GM23248 (cell line): Measurements from ENCODE around the gene PHETA2. TPM values are rescaled to one million over a fixed set of nuclear protein-coding genes. Genes with fewer than 3 reads are reported as not detected.

Source experiments
- DNase-seq: peaks from one replicate; pipeline ENCODE4 v3.0.0-alpha.2; 2015
- H2AFZ ChIP-seq: fragments of 200-600 bp; sonication (generic); 2 replicates; pipeline ENCODE4 v1.6.1; 2016; ENCODE audit warnings: antibody characterized with exemption
- H3F3A ChIP-seq: fragments of 200-600 bp; sonication (generic); 2 replicates; pipeline ENCODE4 v1.6.1; 2016; ENCODE audit warnings: mild to moderate bottlenecking, antibody characterized with exemption, mixed run types; ENCODE audit not compliant: insufficient read depth
- H3K27ac ChIP-seq: fragments of 200-600 bp; sonication (generic); 2 replicates; pipeline ENCODE4 v1.5.1; 2016; ENCODE audit warnings: mild to moderate bottlenecking
- H3K27me3 ChIP-seq: fragments of 200-600 bp; sonication (generic); replicated peaks from 2 replicates; pipeline ENCODE4 v1.6.1; 2016; ENCODE audit warnings: mild to moderate bottlenecking; ENCODE audit not compliant: insufficient read depth
- H3K36me3 ChIP-seq: fragments of 200-600 bp; sonication (generic); 2 replicates; pipeline ENCODE4 v1.6.1; 2016; ENCODE audit warnings: low read depth, mild to moderate bottlenecking
- H3K4me1 ChIP-seq: fragments of 200-600 bp; sonication (generic); 2 replicates; pipeline ENCODE4 v1.6.1; 2016; ENCODE audit warnings: mild to moderate bottlenecking; ENCODE audit not compliant: insufficient read depth
- H3K4me2 ChIP-seq: fragments of 200-600 bp; sonication (generic); one replicate; pipeline ENCODE4 v1.6.1; 2016; ENCODE audit warnings: mild to moderate bottlenecking; ENCODE audit not compliant: unreplicated experiment
- H3K4me3 ChIP-seq: fragments of 200-600 bp; sonication (generic); 2 replicates; pipeline ENCODE4 v1.5.1; 2016; ENCODE audit warnings: mild to moderate bottlenecking
- H3K79me2 ChIP-seq: fragments of 200-600 bp; sonication (generic); 2 replicates; pipeline ENCODE4 v1.6.1; 2016; ENCODE audit warnings: mild to moderate bottlenecking; ENCODE audit not compliant: insufficient read depth
- H3K9ac ChIP-seq: fragments of 200-600 bp; sonication (generic); 2 replicates; pipeline ENCODE4 v1.6.1; 2016; ENCODE audit warnings: mild to moderate bottlenecking
- H3K9me2 ChIP-seq: fragments of 200-600 bp; sonication (generic); 2 replicates; pipeline ENCODE4 v1.6.1; 2016; ENCODE audit warnings: mixed run types, mild to moderate bottlenecking, moderate library complexity; ENCODE audit not compliant: insufficient read depth
- H3K9me3 ChIP-seq: fragments of 200-600 bp; sonication (generic); one replicate; pipeline ENCODE4 v1.6.1; 2017; ENCODE audit warnings: low read depth
- H4K20me1 ChIP-seq: fragments of 200-600 bp; sonication (generic); 2 replicates; pipeline ENCODE4 v1.6.0; 2016; ENCODE audit not compliant: insufficient read depth
- EZH2 ChIP-seq: fragments of 200-600 bp; sonication (generic); IDR thresholded peaks from 2 replicates; pipeline ENCODE4 v1.6.1; 2018; ENCODE audit warnings: antibody characterized with exemption, mild to moderate bottlenecking; ENCODE audit not compliant: insufficient read depth, poor library complexity, severe bottlenecking
- EZH2phosphoT487 ChIP-seq: fragments of 200-600 bp; sonication (generic); IDR thresholded peaks from 2 replicates; pipeline ENCODE4 v1.6.1; 2018; ENCODE audit warnings: antibody characterized with exemption, moderate library complexity, mild to moderate bottlenecking, low read depth; ENCODE audit not compliant: insufficient read depth
- WGBS, 2 experiments: methylation state at CpG; one replicate each; pipeline ENCODE4 v1.1.6; 2015 to 2017; ENCODE audit warnings: low lambda C conversion rate in 2 of 2, low coverage in 1 of 2; ENCODE audit errors: missing lambda C conversion rate in 2 of 2; 5-methylcytosine and 5-hydroxymethylcytosine counted together
- in situ Hi-C: fragments of 300-500 bp; cut with MboI; formaldehyde crosslinking; loops from 2 replicates; pipeline ENCODE4 v1.15.0; 2020
- polyA plus RNA-seq: library from polyadenylated mRNA; unstranded; fragments of >200 nt; fragmentation: Nextera tagmentation; extraction: Ambion mirVana; gene quantifications from 2 replicates; pipeline ENCODE4 v1.2.1, GENCODE V29; 2016
- total RNA-seq: library from RNA; depleted of rRNA; stranded (reverse); fragments of >200 nt; shearing (Covaris generic); gene quantifications from 2 replicates; pipeline ENCODE4 v1.2.3, GENCODE V29; 2014

Gene PHETA2
- total and polyA plus RNA-seq, 2 experiments from 2014 or later = 29.9 to 38.6 TPM

DNA sequence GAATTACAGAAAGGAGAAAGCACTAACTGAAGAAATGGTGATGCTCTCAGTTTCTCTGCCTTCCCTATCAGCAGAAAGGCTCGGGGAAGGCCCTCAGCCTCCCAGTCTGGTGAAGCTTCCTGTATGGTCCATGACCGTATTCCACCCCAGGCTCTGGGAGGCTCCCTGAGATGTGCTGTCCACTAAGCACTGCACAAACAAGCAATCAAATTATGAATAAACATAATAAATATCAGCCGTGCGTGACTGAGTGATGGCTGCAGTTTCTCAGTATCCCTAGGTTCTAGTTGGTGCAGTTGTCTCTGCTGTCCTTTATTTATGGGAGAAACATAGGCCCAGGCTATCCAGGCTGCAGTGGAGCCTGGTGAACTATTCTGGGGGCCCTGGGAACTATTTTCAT is 9.1 kb downstream of the PHETA2 start:
- no peak overlapping the region for H3K4me3 ChIP-seq
- peaks cover 13% of the 10 kb centered on the region for H3K36me3 ChIP-seq
- no peak overlapping the region for H2AFZ ChIP-seq
- H3K9me3 ChIP-seq = no peaks in the 10 kb centered on the region
- no peaks in the 10 kb centered on the region for H4K20me1 ChIP-seq
- no peaks in the 10 kb centered on the region for H3K9me2 ChIP-seq
- in situ Hi-C loops = no loop called here
- no peak overlapping the region for H3K9ac ChIP-seq
- peaks cover 14% of the 10 kb centered on the region for H3K4me1 ChIP-seq
- H3F3A ChIP-seq = peaks cover 19% of the 10 kb centered on the region
- H3K27me3 ChIP-seq = no peaks in the 10 kb centered on the region
- H3K27ac ChIP-seq = no peak overlapping the region
- H3K79me2 ChIP-seq = peaks cover 58% of the 10 kb centered on the region
- WGBS, 2 experiments = 90 to 95% methylated on average over 4 of the region's 4 CpGs
- TF ChIP-seq EZH2phosphoT487 = no peak
- no peak for TF ChIP-seq EZH2
- no peak overlapping the region for H3K4me2 ChIP-seq
- no peak for DNase-seq

DNA sequence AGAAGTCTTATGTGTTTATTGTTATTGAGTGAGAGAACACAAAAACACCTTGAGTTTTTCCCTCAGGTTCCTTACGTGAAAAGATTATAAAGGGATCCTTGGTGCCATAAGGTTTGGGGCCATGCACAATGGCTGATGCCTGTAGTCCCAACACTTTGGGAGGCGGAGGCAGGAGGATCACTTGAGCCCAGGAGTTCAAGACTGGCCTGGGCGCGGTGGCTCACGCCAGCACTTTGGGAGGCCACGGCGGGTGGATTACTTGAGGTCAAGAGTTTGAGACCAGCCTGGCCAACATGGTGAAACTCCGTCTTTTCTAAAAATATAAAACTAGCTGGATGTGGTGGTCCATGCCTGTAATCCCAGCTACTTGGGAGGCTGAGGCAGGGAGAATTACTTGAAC is 10.8 kb downstream of the PHETA2 start:
- no peak overlapping the region for H3K27ac ChIP-seq
- no peaks in the 10 kb centered on the region for H3K9me2 ChIP-seq
- H4K20me1 ChIP-seq = no peaks in the 10 kb centered on the region; the same call in 1 of the 2 replicates
- TF ChIP-seq EZH2phosphoT487 (no peak), EZH2 (no peak)
- no peak overlapping the region for H2AFZ ChIP-seq
- peaks cover 75% of the 10 kb centered on the region for H3K79me2 ChIP-seq
- no peak overlapping the region for H3K4me3 ChIP-seq
- H3K27me3 ChIP-seq = no peaks in the 10 kb centered on the region
- H3K9me3 ChIP-seq = no peaks in the 10 kb centered on the region
- H3K36me3 ChIP-seq = peaks cover 13% of the 10 kb centered on the region
- no peak overlapping the region for H3K4me2 ChIP-seq
- WGBS, 2 experiments = 93 to 96% methylated on average over 8 of the region's 8 CpGs
- peaks cover 15% of the 10 kb centered on the region; the same call in 1 of the 2 replicates for H3F3A ChIP-seq
- H3K4me1 ChIP-seq = peaks cover 3% of the 10 kb centered on the region; the same call in 1 of the 2 replicates
- no peak for DNase-seq
- in situ Hi-C loops = no loop called here
- no peak overlapping the region for H3K9ac ChIP-seq

DNA sequence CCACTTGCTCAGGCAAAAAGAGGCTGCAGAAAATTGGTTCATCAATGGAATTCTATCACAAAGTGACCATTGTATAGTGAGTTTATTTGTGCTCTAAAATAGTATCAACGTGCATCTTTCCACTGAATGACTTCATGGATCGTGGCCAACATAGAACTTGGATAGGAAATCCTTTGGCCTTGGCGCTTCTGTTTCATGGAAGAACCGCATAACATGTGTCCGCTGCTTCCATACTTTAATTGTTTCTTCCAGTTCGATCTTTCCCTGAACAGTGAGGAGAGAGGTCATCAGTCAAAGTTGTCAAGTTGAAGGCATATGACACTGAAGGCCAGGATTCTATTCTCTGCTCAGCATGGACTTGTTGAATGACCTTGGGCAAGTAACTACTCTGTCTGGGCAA is 12.0 kb downstream of the PHETA2 start:
- H3K27ac ChIP-seq = no peak overlapping the region
- 70 to 76% methylated on average over 6 of the region's 6 CpGs for WGBS, 2 experiments
- H4K20me1 ChIP-seq = no peaks in the 10 kb centered on the region; the same call in 1 of the 2 replicates
- no peak for TF ChIP-seq EZH2phosphoT487
- TF ChIP-seq EZH2 = no peak
- H3K79me2 ChIP-seq = peaks cover 74% of the 10 kb centered on the region
- no peaks in the 10 kb centered on the region for H3K9me2 ChIP-seq
- H3K9me3 ChIP-seq = no peaks in the 10 kb centered on the region
- no peaks in the 10 kb centered on the region for H3K27me3 ChIP-seq
- H3K4me1 ChIP-seq = no peaks in the 10 kb centered on the region
- peaks cover 13% of the 10 kb centered on the region for H3K36me3 ChIP-seq
- 0 out of 2 replicates have a peak, but pooled peaks cover 6% of the 10 kb centered on the region for H3F3A ChIP-seq
- H2AFZ ChIP-seq = no peak overlapping the region
- no peak overlapping the region for H3K4me3 ChIP-seq
- H3K4me2 ChIP-seq = no peak overlapping the region
- no peak for DNase-seq
- no peak overlapping the region for H3K9ac ChIP-seq
- in situ Hi-C loops = no loop called here

DNA sequence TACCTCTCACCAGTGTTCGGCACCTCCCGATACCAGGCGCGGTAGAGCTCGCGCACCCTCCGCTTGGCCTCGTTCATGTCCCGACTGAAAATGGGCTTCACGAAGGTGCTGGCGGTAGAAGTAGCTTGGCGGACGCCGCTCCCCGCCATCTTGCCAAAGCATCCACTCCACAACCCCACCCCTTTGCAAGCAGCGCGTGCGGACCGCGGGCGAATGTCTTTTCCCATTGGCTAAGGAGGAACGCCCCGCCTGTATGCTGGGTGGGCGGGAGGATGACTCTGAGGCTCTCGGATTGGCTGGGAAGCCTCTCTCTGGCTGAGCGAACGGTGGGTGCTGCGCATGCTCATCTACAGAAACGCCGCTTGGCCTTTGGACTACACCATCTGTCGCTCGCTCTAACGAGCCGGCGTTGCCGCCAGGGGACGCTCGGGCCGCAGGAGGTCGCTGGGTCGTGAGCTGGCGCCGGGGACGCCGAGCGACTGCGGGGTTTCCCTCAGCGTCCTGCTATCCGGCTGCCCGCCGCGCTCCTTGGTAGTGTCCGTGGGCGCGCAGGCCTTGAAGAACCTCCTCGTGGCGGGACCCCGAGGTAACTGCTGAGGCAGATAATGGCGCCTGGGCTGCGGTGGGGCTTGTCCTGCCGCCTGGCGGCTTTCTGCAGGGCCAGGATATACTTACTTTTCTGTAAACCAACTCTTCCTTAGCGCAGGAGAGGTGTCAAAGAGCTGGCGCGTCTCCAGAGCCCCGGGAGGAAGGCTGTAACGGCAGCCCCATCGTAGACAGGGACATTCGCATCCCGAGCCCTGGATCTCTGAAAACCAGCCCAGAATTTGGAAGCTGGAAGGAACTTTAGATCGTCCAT is 16.8 kb downstream of the PHETA2 start, which contains the start of gene NDUFA6:
NDUFA6 (minus strand) TSS at position 177 of the 859 bp plus-strand sequence; CDS start at position 149, 28 bp downstream.
- Histone ChIP-seq H3K4me2 (peak within 1 kb of the TSS; percentile 90), H3K27me3 (no peaks in the 10 kb centered on the region), H3K4me1 (0 out of 2 replicates have a peak, but pooled peaks cover 3% of the 10 kb centered on the region), H3K4me3 (peak within 1 kb of the TSS; percentile 95), H3K9ac (peak within 1 kb of the TSS; percentile 97), H3K9me3 (no peaks in the 10 kb centered on the region), H4K20me1 (no peaks in the 10 kb centered on the region; the same call in 1 of the 2 replicates), H3K27ac (peak within 1 kb of the TSS; percentile 94), H3K9me2 (no peaks in the 10 kb centered on the region), H3F3A (0 out of 2 replicates have a peak, but pooled peaks cover 12% of the 10 kb centered on the region), H2AFZ (peak within 1 kb of the TSS; percentile 95), H3K36me3 (peaks cover 9% of the 10 kb centered on the region), H3K79me2 (peaks cover 40% of the 10 kb centered on the region)
- TF ChIP-seq EZH2 = no peak
- TF ChIP-seq EZH2phosphoT487 = no peak
- in situ Hi-C loops = loop anchor here (10.0 kb wide), 1 partner anchor 344 kb away; the partner anchor contains the start of gene NFAM1
- peak; percentile 100 for DNase-seq
- 1 to 2% methylated on average over 47 to 71 of the region's 71 CpGs for WGBS, 2 experiments
